GM23338 (cell line): Measurements from ENCODE around the gene PPP1R3G. TPM values are rescaled to one million over a fixed set of nuclear protein-coding genes. Genes with fewer than 3 reads are reported as not detected.

Source experiments
- ATAC-seq: fragments of 200-7000 bp; cut with Tn5 transposase; 3 replicates; pipeline ENCODE4 v1.9.1; 2020
- DNase-seq: peaks from one replicate; pipeline ENCODE4 v3.0.0-alpha.2; 2015; ENCODE audit warnings: low spot score
- H2AFZ ChIP-seq: fragments of 200-600 bp; sonication (generic); 2 replicates; pipeline ENCODE4 v1.8.0; 2016; ENCODE audit warnings: antibody characterized with exemption, mild to moderate bottlenecking, moderate library complexity
- H3F3A ChIP-seq: fragments of 200-600 bp; sonication (generic); replicated peaks from 2 replicates; pipeline ENCODE4 v1.8.0; 2017; ENCODE audit warnings: antibody characterized with exemption, mixed run types, low read depth
- H3K27ac ChIP-seq: fragments of 200-600 bp; sonication (generic); 2 replicates; pipeline ENCODE4 v1.6.1; 2016; ENCODE audit warnings: low read depth
- H3K27me3 ChIP-seq: fragments of 200-600 bp; sonication (generic); 2 replicates; pipeline ENCODE4 v1.8.0; 2016; ENCODE audit warnings: mild to moderate bottlenecking, mixed run types, moderate library complexity; ENCODE audit not compliant: insufficient read depth
- H3K36me3 ChIP-seq: fragments of 200-600 bp; sonication (generic); 2 replicates; pipeline ENCODE4 v1.8.0; 2016; ENCODE audit warnings: mild to moderate bottlenecking; ENCODE audit not compliant: insufficient read depth
- H3K4me1 ChIP-seq: fragments of 200-600 bp; sonication (generic); 2 replicates; pipeline ENCODE4 v1.8.0; 2016; ENCODE audit warnings: mild to moderate bottlenecking, moderate library complexity; ENCODE audit not compliant: insufficient read depth
- H3K4me2 ChIP-seq: fragments of 200-600 bp; sonication (generic); 2 replicates; pipeline ENCODE4 v1.7.1; 2017; ENCODE audit warnings: mixed run types
- H3K4me3 ChIP-seq: fragments of 200-600 bp; sonication (generic); 2 replicates; pipeline ENCODE4 v1.6.1; 2016; ENCODE audit warnings: mixed run types
- H3K79me2 ChIP-seq: fragments of 200-600 bp; sonication (generic); replicated peaks from 2 replicates; pipeline ENCODE4 v1.8.0; 2017; ENCODE audit warnings: mild to moderate bottlenecking; ENCODE audit not compliant: insufficient read depth
- H3K9me2 ChIP-seq: fragments of 200-600 bp; sonication (generic); 2 replicates; pipeline ENCODE4 v1.8.0; 2017; ENCODE audit not compliant: insufficient read depth
- H4K20me1 ChIP-seq: fragments of 200-600 bp; sonication (generic); replicated peaks from 2 replicates; pipeline ENCODE4 v1.8.0; 2017; ENCODE audit warnings: mild to moderate bottlenecking; ENCODE audit not compliant: insufficient read depth
- H3K27ac Mint-ChIP-seq: 2 replicates; pipeline ENCODE4 v1.8.0; 2020; ENCODE audit warnings: inconsistent platforms, mild to moderate bottlenecking, moderate library complexity, mixed read lengths
- H3K27me3 Mint-ChIP-seq: 3 replicates; pipeline ENCODE4 v1.8.0; 2022; ENCODE audit warnings: low read depth, mild to moderate bottlenecking, moderate library complexity, mixed read lengths, inconsistent platforms; ENCODE audit not compliant: insufficient read depth, poor library complexity
- H3K36me3 Mint-ChIP-seq: 3 replicates; pipeline ENCODE4 v1.8.0; 2021; ENCODE audit warnings: low read depth, mild to moderate bottlenecking, inconsistent platforms, moderate library complexity, mixed read lengths
- H3K4me1 Mint-ChIP-seq: 3 replicates; pipeline ENCODE4 v1.8.0; 2020; ENCODE audit warnings: mild to moderate bottlenecking, inconsistent platforms, mixed read lengths
- H3K4me3 Mint-ChIP-seq: 3 replicates; pipeline ENCODE4 v1.8.0; 2021; ENCODE audit warnings: moderate library complexity, mild to moderate bottlenecking, inconsistent platforms, mixed read lengths
- H3K9me3 Mint-ChIP-seq: 3 replicates; pipeline ENCODE4 v1.8.0; 2020; ENCODE audit warnings: moderate library complexity, mild to moderate bottlenecking, inconsistent platforms, mixed read lengths
- CREB1 ChIP-seq: fragments of 250-450 bp; sonication (Bioruptor Pico); IDR thresholded peaks from 2 replicates; pipeline ENCODE4 v1.5.0; 2020; ENCODE audit warnings: low read depth, mild to moderate bottlenecking, moderate library complexity
- CTCF ChIP-seq, 2 experiments: fragments of 200-600 bp in 1 of 2; sonication (generic) in 1 of 2; conservative IDR thresholded peaks; 2 replicates each; pipeline versions ENCODE4 v1.5.1 to v1.6.1; 2016 to 2017; ENCODE audit warnings: antibody characterized with exemption in 2 of 2, low read depth in 2 of 2, mild to moderate bottlenecking in 2 of 2, moderate library complexity in 1 of 2
- ETS1 ChIP-seq: IDR thresholded peaks from 2 replicates; pipeline ENCODE4 v1.6.1; 2016; ENCODE audit warnings: antibody characterized with exemption
- EZH2 ChIP-seq: fragments of 200-600 bp; sonication (generic); IDR thresholded peaks from one replicate; pipeline ENCODE4 v1.8.0; 2017; ENCODE audit warnings: antibody characterized with exemption, mild to moderate bottlenecking, low read depth; ENCODE audit not compliant: unreplicated experiment
- EZH2phosphoT487 ChIP-seq: fragments of 200-600 bp; sonication (generic); IDR thresholded peaks from one replicate; pipeline ENCODE4 v1.8.1; 2018; ENCODE audit warnings: antibody characterized with exemption; ENCODE audit not compliant: unreplicated experiment
- JUNB ChIP-seq: IDR thresholded peaks from one replicate; pipeline ENCODE4 v1.6.1; 2016; ENCODE audit warnings: antibody characterized with exemption; ENCODE audit not compliant: unreplicated experiment
- NANOG ChIP-seq: IDR thresholded peaks from 2 replicates; pipeline ENCODE4 v1.6.1; 2016; ENCODE audit warnings: antibody characterized with exemption, borderline replicate concordance
- POLR2AphosphoS5 ChIP-seq: IDR thresholded peaks from 2 replicates; pipeline ENCODE4 v1.6.1; 2016; ENCODE audit warnings: antibody characterized with exemption, low read depth
- STAT1 ChIP-seq: IDR thresholded peaks from one replicate; pipeline ENCODE4 v1.6.1; 2016; ENCODE audit warnings: antibody characterized with exemption; ENCODE audit not compliant: unreplicated experiment
- ZNF114 ChIP-seq: fragments of 250-450 bp; sonication (Bioruptor Pico); IDR thresholded peaks from 2 replicates; pipeline ENCODE4 v1.5.0; 2020; ENCODE audit warnings: mild to moderate bottlenecking, moderate library complexity
- ZNF331 ChIP-seq: fragments of 250-450 bp; sonication (Bioruptor Pico); IDR thresholded peaks from 2 replicates; pipeline ENCODE4 v1.5.0; 2020; ENCODE audit warnings: low read depth, mild to moderate bottlenecking, moderate library complexity
- ZNF462 ChIP-seq: fragments of 250-450 bp; sonication (Bioruptor Pico); IDR thresholded peaks from 2 replicates; pipeline ENCODE4 v1.5.0; 2020; ENCODE audit warnings: mild to moderate bottlenecking, moderate library complexity
- polyA plus RNA-seq: library from polyadenylated mRNA; unstranded; fragments of >200 nt; fragmentation: Nextera tagmentation; extraction: Ambion mirVana; gene quantifications from 2 replicates; pipeline ENCODE4 v1.2.1, GENCODE V29; 2016
- total RNA-seq: library from RNA; depleted of rRNA; stranded (reverse); fragments of >200 nt; shearing (Covaris generic); gene quantifications from 2 replicates; pipeline ENCODE4 v1.2.3, GENCODE V29; 2014
- TF ChIP-seq, protein P1 (sequence below): IDR thresholded peaks from one replicate; pipeline ENCODE4 v1.6.1; 2018; ENCODE audit warnings: antibody characterized with exemption; ENCODE audit not compliant: unreplicated experiment

PPP1R3G gene
- total and polyA plus RNA-seq, 2 experiments from 2014 or later, result 0.13 to 0.24 TPM

GRCh38 chr6:5103250-5103649, 18.1 kb downstream of the PPP1R3G start:
- no peak overlapping the region for H3K27ac ChIP-seq
- Mint-ChIP-seq H3K4me3 (no peak overlapping the region), H3K36me3 (peaks cover 6% of the 10 kb centered on the region; the same call in 2 of the 3 replicates), H3K27me3 (peaks cover 10% of the 10 kb centered on the region), H3K4me1 (peaks cover 16% of the 10 kb centered on the region), H3K27ac (no peak overlapping the region), H3K9me3 (peaks cover 7% of the 10 kb centered on the region)
- no peaks in the 10 kb centered on the region for H3F3A ChIP-seq
- no peaks in the 10 kb centered on the region for H4K20me1 ChIP-seq
- ATAC-seq (no peak), DNase-seq (no peak)
- peaks cover 6% of the 10 kb centered on the region; the same call in 1 of the 2 replicates for H3K4me1 ChIP-seq
- H3K4me3 ChIP-seq, result no peak overlapping the region
- H3K36me3 ChIP-seq, result no peaks in the 10 kb centered on the region
- no peaks in the 10 kb centered on the region for H3K79me2 ChIP-seq
- H2AFZ ChIP-seq, result no peak overlapping the region
- no peaks in the 10 kb centered on the region for H3K27me3 ChIP-seq
- no peak overlapping the region for H3K4me2 ChIP-seq
- TF ChIP-seq EZH2phosphoT487 (no peak), NANOG (no peak), ZNF462 (no peak), CTCF (conservative IDR thresholded peaks at IDR 0.05; ENCODE audit: low read depth in 2 of 2) (no peak), ZNF114 (CRISPR knock-in tag) (no peak), ETS1 (no peak), EZH2 (no peak), CREB1 (CRISPR knock-in tag) (no peak), ZNF331 (no peak), POLR2AphosphoS5 (no peak), STAT1 (no peak), JUNB (no peak)
- TF ChIP-seq, protein P1, sequence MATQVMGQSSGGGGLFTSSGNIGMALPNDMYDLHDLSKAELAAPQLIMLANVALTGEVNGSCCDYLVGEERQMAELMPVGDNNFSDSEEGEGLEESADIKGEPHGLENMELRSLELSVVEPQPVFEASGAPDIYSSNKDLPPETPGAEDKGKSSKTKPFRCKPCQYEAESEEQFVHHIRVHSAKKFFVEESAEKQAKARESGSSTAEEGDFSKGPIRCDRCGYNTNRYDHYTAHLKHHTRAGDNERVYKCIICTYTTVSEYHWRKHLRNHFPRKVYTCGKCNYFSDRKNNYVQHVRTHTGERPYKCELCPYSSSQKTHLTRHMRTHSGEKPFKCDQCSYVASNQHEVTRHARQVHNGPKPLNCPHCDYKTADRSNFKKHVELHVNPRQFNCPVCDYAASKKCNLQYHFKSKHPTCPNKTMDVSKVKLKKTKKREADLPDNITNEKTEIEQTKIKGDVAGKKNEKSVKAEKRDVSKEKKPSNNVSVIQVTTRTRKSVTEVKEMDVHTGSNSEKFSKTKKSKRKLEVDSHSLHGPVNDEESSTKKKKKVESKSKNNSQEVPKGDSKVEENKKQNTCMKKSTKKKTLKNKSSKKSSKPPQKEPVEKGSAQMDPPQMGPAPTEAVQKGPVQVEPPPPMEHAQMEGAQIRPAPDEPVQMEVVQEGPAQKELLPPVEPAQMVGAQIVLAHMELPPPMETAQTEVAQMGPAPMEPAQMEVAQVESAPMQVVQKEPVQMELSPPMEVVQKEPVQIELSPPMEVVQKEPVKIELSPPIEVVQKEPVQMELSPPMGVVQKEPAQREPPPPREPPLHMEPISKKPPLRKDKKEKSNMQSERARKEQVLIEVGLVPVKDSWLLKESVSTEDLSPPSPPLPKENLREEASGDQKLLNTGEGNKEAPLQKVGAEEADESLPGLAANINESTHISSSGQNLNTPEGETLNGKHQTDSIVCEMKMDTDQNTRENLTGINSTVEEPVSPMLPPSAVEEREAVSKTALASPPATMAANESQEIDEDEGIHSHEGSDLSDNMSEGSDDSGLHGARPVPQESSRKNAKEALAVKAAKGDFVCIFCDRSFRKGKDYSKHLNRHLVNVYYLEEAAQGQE, result no peak
- no peaks in the 10 kb centered on the region for H3K9me2 ChIP-seq
